HG02981 (cell line): ENCODE data around the gene LRRC36.
"Not testable (repeated sequence)": the region's sequence is repeated elsewhere in the genome, so short reads cannot be mapped to it uniquely, and the experiment has no call there.

Experiments used
- ATAC-seq: cut with Tn5 transposase; IDR thresholded peaks from one replicate; pipeline ENCODE4 v1.9.1; 2021; ENCODE audit warnings: mild to moderate bottlenecking, moderate library complexity; ENCODE audit not compliant: unreplicated experiment

LRRC36 gene

GRCh38 chr16:67339453-67339852, 12.8 kb downstream of the LRRC36 start:
- ATAC-seq: no peak

- ATAC-seq: no peak
Observed at GRCh38 chr16:67341250-67341649, 14.6 kb downstream of the LRRC36 start.

GRCh38 chr16:67342616-67343015, 16.0 kb downstream of the LRRC36 start:
- ATAC-seq: no peak

- ATAC-seq: no peak
Observed at GRCh38 chr16:67345401-67345800, 18.8 kb downstream of the LRRC36 start.

GRCh38 chr16:67346341-67346740, 19.7 kb downstream of the LRRC36 start:
- ATAC-seq: no peak

GRCh38 chr16:67349172-67349571, 22.6 kb downstream of the LRRC36 start:
- no peak for ATAC-seq

GRCh38 chr16:67350324-67350723, 23.7 kb downstream of the LRRC36 start:
- no peak for ATAC-seq

GRCh38 chr16:67352463-67352862, 25.8 kb downstream of the LRRC36 start:
- not testable (repeated sequence) for ATAC-seq

GRCh38 chr16:67356396-67356795, 29.8 kb downstream of the LRRC36 start:
- ATAC-seq: no peak

- no peak for ATAC-seq
Observed at GRCh38 chr16:67357561-67357960, 30.9 kb downstream of the LRRC36 start.

GRCh38 chr16:67359540-67360269, 33.1 kb downstream of the LRRC36 start:
- ATAC-seq: not testable (repeated sequence)

- ATAC-seq: no peak
Observed at GRCh38 chr16:67361038-67361437, 34.4 kb downstream of the LRRC36 start.

GRCh38 chr16:67364600-67365235, 38.1 kb downstream of the LRRC36 start:
- no peak for ATAC-seq

GRCh38 chr16:67370661-67371060, 44.0 kb downstream of the LRRC36 start:
- no peak for ATAC-seq

GRCh38 chr16:67372664-67373063, 46.0 kb downstream of the LRRC36 start:
- ATAC-seq: no peak

GRCh38 chr16:67376012-67376411, 49.4 kb downstream of the LRRC36 start:
- ATAC-seq: not testable (repeated sequence)

- no peak for ATAC-seq
Observed at GRCh38 chr16:67378642-67379041, 52.0 kb downstream of the LRRC36 start.

- ATAC-seq: no peak
Observed at GRCh38 chr16:67383284-67383683, 56.7 kb downstream of the LRRC36 start.

- ATAC-seq: no peak
Observed at GRCh38 chr16:67384778-67385510, 58.3 kb downstream of the LRRC36 start.

GRCh38 chr16:67386861-67387455, 60.3 kb downstream of the LRRC36 start:
- ATAC-seq: no peak

GRCh38 chr16:67387479-67388079, 61.0 kb downstream of the LRRC36 start:
- no peak for ATAC-seq
